ENCODE results near the gene TMEM74B.

GRCh38 chr20:1191299-1191698, 6.5 kb upstream of the TMEM74B start:
- TF ChIP-seq CTCF (IDR thresholded peaks at IDR 0.05; ENCODE audit: low read length) (no peak), EZH2 (optimal IDR thresholded peaks at IDR 0.05; ENCODE audit: low read depth, low read length) (no peak), EZH2phosphoT487 (IDR thresholded peaks at IDR 0.05; ENCODE audit: low read length) (no peak)

All from MM.1S (cell line).